HepG2 (cell line): ENCODE results near the gene MMD2. TPM values are rescaled to one million over a fixed set of nuclear protein-coding genes. Genes with fewer than 3 reads are reported as not detected.

ENCODE experiments used
- ATAC-seq: fragments of 200-7000 bp; cut with Tn5 transposase; 3 replicates; pipeline ENCODE4 v1.9.1; 2020; ENCODE audit warnings: mild to moderate bottlenecking, moderate library complexity
- BruUV-seq: library from RNA; stranded (reverse); fragments of 400-500 nt; replicated peaks from 2 replicates; lab custom pipeline; 2021; lab: Mats Ljungman, UMichigan
- CTCF ChIA-PET: fragments of 300-600 bp; formaldehyde crosslinking; extraction: SDS; loops from one replicate; lab custom pipeline; 2021; ENCODE audit warnings: low total read pairs, inconsistent platforms, low intra/inter-chr PET ratio; lab: Yijun Ruan, JAX
- POLR2A ChIA-PET: fragments of 350-600 bp; sonication (Branson Sonifier 250); formaldehyde crosslinking; loops from one replicate; lab custom pipeline; 2020; ENCODE audit warnings: antibody characterized with exemption, inconsistent platforms; lab: Yijun Ruan, JAX
- DNase-seq: peaks from one replicate; pipeline ENCODE4 v3.0.0-alpha.2; 2015; ENCODE audit warnings: low spot score
- FAIRE-seq: peaks from 3 replicates; lab custom pipeline; 2011; peaks lifted over from hg19 to GRCh38; lab: Jason Lieb, UNC
- H2AFZ ChIP-seq: one replicate; pipeline ENCODE4 v1.6.1; 2011; ENCODE audit warnings: low read length, inconsistent platforms
- H3K27ac ChIP-seq: fragments of 300-600 bp; 3 replicates; pipeline ENCODE4 v1.8.0; 2011; ENCODE audit warnings: mixed run types, mild to moderate bottlenecking, mixed read lengths, low read length, inconsistent platforms; ENCODE audit not compliant: insufficient read depth; ENCODE audit errors: extremely low read length
- H3K27me3 ChIP-seq, 2 experiments: fragments of 200-600 bp in 1 of 2; 2 replicates in 1 of 2; 3 replicates in 1 of 2; pipeline versions ENCODE4 v1.6.0 to v1.8.0; 2011; ENCODE audit warnings: low read length in 2 of 2, mild to moderate bottlenecking in 2 of 2, moderate library complexity in 2 of 2, inconsistent platforms in 1 of 2; ENCODE audit not compliant: insufficient read depth in 2 of 2, control insufficient read depth in 1 of 2
- H3K36me3 ChIP-seq, 2 experiments: fragments of 200-600 bp in 1 of 2; replicated peaks in 1 of 2; 2 replicates in 1 of 2; 3 replicates in 1 of 2; pipeline versions ENCODE4 v1.5.1 to v1.8.0; 2011; ENCODE audit warnings: low read length in 2 of 2, inconsistent platforms in 1 of 2; ENCODE audit not compliant: insufficient read depth in 2 of 2, control insufficient read depth in 1 of 2
- H3K4me1 ChIP-seq: 2 replicates; pipeline ENCODE4 v1.5.1; 2012; ENCODE audit warnings: low read length, inconsistent platforms; ENCODE audit not compliant: insufficient read depth
- H3K4me2 ChIP-seq: 2 replicates; pipeline ENCODE4 v1.6.0; 2011; ENCODE audit warnings: low read depth, low read length, inconsistent platforms
- H3K4me3 ChIP-seq, 3 experiments: fragments of 200-600 bp in 1 of 3; sonication (generic), shearing (Covaris generic) in 1 of 3; replicated peaks in 1 of 3; 2 replicates each; pipeline ENCODE4 v1.5.1; 2011 to 2016; ENCODE audit warnings: low read length in 3 of 3, inconsistent platforms in 2 of 3, low read depth in 2 of 3, mild to moderate bottlenecking in 2 of 3, control low read depth in 1 of 3, mixed read lengths in 1 of 3; ENCODE audit not compliant: insufficient read depth in 1 of 3
- H3K79me2 ChIP-seq: one replicate; pipeline ENCODE4 v1.6.1; 2011; ENCODE audit warnings: low read length, inconsistent platforms; ENCODE audit not compliant: insufficient read depth
- H3K9ac ChIP-seq: 2 replicates; pipeline ENCODE4 v1.6.0; 2011; ENCODE audit warnings: mild to moderate bottlenecking, low read depth, low read length, inconsistent platforms; ENCODE audit not compliant: insufficient read depth
- H3K9me3 ChIP-seq: 2 replicates; pipeline ENCODE4 v1.5.1; 2012; ENCODE audit warnings: mild to moderate bottlenecking, low read length
- H4K20me1 ChIP-seq: 2 replicates; pipeline ENCODE4 v1.6.0; 2011; ENCODE audit warnings: inconsistent platforms, mild to moderate bottlenecking, low read length, moderate library complexity; ENCODE audit not compliant: insufficient read depth
- DNMT3B ChIP-seq: conservative IDR thresholded peaks from 2 replicates; pipeline ENCODE4 v1.6.1; 2016; ENCODE audit warnings: missing biosample characterization, control low read depth
- MZF1 ChIP-seq: sonication (generic); formaldehyde crosslinking; IDR thresholded peaks from 2 replicates; pipeline ENCODE4 v1.8.1; 2023; ENCODE audit warnings: mild to moderate bottlenecking, missing genetic modification reagents, borderline replicate concordance
- ZNF510 ChIP-seq: sonication (generic); formaldehyde crosslinking; IDR thresholded peaks from 2 replicates; pipeline ENCODE4 v1.4.0; 2020; ENCODE audit warnings: low read depth, mild to moderate bottlenecking, missing genetic modification reagents
- ZNF609 ChIP-seq: sonication (generic); formaldehyde crosslinking; IDR thresholded peaks from 2 replicates; pipeline ENCODE4 v1.4.0; 2020; ENCODE audit warnings: mild to moderate bottlenecking, missing genetic modification reagents, borderline replicate concordance
- ZNF670 ChIP-seq: sonication (generic); formaldehyde crosslinking; IDR thresholded peaks from 2 replicates; pipeline ENCODE4 v1.8.0; 2022; ENCODE audit warnings: mild to moderate bottlenecking, missing genetic modification reagents, borderline replicate concordance
- WGBS: methylation state at CpG from one replicate; pipeline ENCODE4 v1.1.6; 2017; ENCODE audit warnings: low lambda C conversion rate; 5-methylcytosine and 5-hydroxymethylcytosine counted together
- in situ Hi-C: cut with HindIII; loops from 2 replicates; pipeline ENCODE4 v1.10.0; 2017; ENCODE audit warnings: low pct_unique_long_range_greater_than_20kb; ENCODE audit not compliant: extremely low pct_ligation_motif_present
- intact Hi-C: fragments of 100-400 bp; cut with micrococcal nuclease; formaldehyde crosslinking; loops from one replicate; pipeline ENCODE4 v1.10.0; 2022; ENCODE audit not compliant: unreplicated experiment
- polyA plus RNA-seq, 8 experiments: library from polyadenylated mRNA; depleted of rRNA in 3 of 8; stranded (reverse) in 7 of 8; unstranded in 1 of 8; fragments of >200 nt; fragmentation: Illumina TruSeq in 4 of 8; extraction: Trizol in 4 of 8; gene quantifications; 2 replicates each; pipeline versions ENCODE4 v1.2.1 to v1.2.3, GENCODE V29; 2011 to 2016; ENCODE audit warnings: low read depth in 4 of 8, missing spikeins in 1 of 8, mixed read lengths in 1 of 8; ENCODE audit not compliant: insufficient read depth in 1 of 8
- total RNA-seq, 5 experiments: library from RNA; depleted of rRNA; stranded (reverse); fragments of >200 nt; fragmentation: Illumina TruSeq; extraction: Trizol; gene quantifications; 2 replicates each; pipeline ENCODE4 v1.2.3, GENCODE V29; 2016; ENCODE audit warnings: low read depth in 1 of 5

MMD2 gene
- total and polyA plus RNA-seq, 2 of the 13 experiments (the other 11 are each of a cell fraction or from before 2014, with no cell fraction given), result not detected

DNA sequence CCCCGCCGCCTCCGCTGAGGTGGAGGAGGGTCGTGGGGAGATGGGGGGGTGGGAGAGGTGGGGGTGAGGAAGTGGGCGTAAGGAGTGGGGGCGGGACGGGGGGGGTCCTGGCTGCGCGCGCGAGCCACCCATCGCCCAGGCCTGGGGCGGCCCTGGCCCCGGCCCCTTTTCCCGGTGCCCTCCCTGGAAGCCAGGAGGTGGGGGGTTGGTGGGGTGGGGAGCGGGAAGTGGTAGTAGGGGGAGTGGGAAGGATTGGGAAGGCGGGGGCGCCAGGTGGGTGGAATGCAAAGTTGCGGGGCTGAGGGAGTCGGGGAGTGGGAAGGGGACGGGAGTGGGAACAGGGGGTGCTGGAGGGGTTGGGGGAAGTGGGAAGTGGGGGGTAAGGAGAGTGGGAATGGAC lies 319 bp upstream of the MMD2 start:
- CTCF ChIA-PET, result no interaction called here
- Histone ChIP-seq H3K4me1 (peaks cover 11% of the 10 kb centered on the region; the same call in 1 of the 2 replicates), H3K9me3 (no peaks in the 10 kb centered on the region), H3K4me3 (no peak overlapping the region), H3K36me3 (no peaks in the 10 kb centered on the region), H3K4me2 (no peak overlapping the region), H3K9ac (no peak overlapping the region)
- intact Hi-C loops, result no loop called here
- DNase-seq, result no peak
- no TSS peak for BruUV-seq
- no peak for TF ChIP-seq MZF1 (CRISPR knock-in tag)
- no peak for TF ChIP-seq ZNF510 (CRISPR knock-in tag)
- no peak for TF ChIP-seq ZNF670
- no peak for TF ChIP-seq DNMT3B
- TF ChIP-seq ZNF609 (CRISPR knock-in tag), result no peak
- TF ChIP-seq, all 625 proteins: peak for 0
- FAIRE-seq (no peak), ATAC-seq (no peak)
- H3K79me2 ChIP-seq, result no peaks in the 10 kb centered on the region
- H4K20me1 ChIP-seq, result no peaks in the 10 kb centered on the region
- in situ Hi-C loops, result no loop called here
- WGBS, result 10% methylated on average over 18 of the region's 21 CpGs
- POLR2A ChIA-PET, result no interaction called here
- H3K27me3 ChIP-seq, result peaks cover 1 to 15% of the 10 kb centered on the region in 2 experiments; a peak in 3 of 5 replicates
- H3K27ac ChIP-seq, result no peak overlapping the region
- no peak overlapping the region for H2AFZ ChIP-seq
